Parathyroid adenoma (tissue), 2 donors: ENCODE data around the gene LMOD1.

Source experiments
- H2AFZ ChIP-seq: fragments of 300-600 bp; sonication (generic); one replicate; pipeline ENCODE4 v1.7.0; 2017; ENCODE audit warnings: antibody characterized with exemption, mild to moderate bottlenecking
- H3K27ac ChIP-seq: fragments of 300-600 bp; sonication (generic); one replicate; pipeline ENCODE4 v1.7.0; 2017
- H3K27me3 ChIP-seq: fragments of 300-600 bp; sonication (generic); one replicate; pipeline ENCODE4 v1.7.0; 2017; ENCODE audit warnings: low read length; ENCODE audit not compliant: control insufficient read depth, insufficient read depth
- H3K36me3 ChIP-seq: fragments of 300-600 bp; sonication (generic); one replicate; pipeline ENCODE4 v1.7.0; 2017; ENCODE audit warnings: low read length; ENCODE audit not compliant: control insufficient read depth, insufficient read depth
- H3K4me1 ChIP-seq: fragments of 300-600 bp; sonication (generic); one replicate; pipeline ENCODE4 v1.7.0; 2017; ENCODE audit warnings: control low read depth
- H3K4me2 ChIP-seq: fragments of 300-600 bp; sonication (generic); one replicate; pipeline ENCODE4 v1.7.0; 2017; ENCODE audit warnings: low read length
- H3K4me3 ChIP-seq: fragments of 300-600 bp; sonication (generic); one replicate; pipeline ENCODE4 v1.7.0; 2017; ENCODE audit warnings: low read depth, low read length
- H3K79me2 ChIP-seq: fragments of 300-600 bp; sonication (generic); one replicate; pipeline ENCODE4 v1.7.0; 2017; ENCODE audit warnings: control low read depth
- H3K9ac ChIP-seq: fragments of 300-600 bp; sonication (generic); one replicate; pipeline ENCODE4 v1.7.0; 2017; ENCODE audit warnings: mild to moderate bottlenecking
- H3K9me3 ChIP-seq: fragments of 300-600 bp; sonication (generic); one replicate; pipeline ENCODE4 v1.7.0; 2017; ENCODE audit warnings: low read length; ENCODE audit not compliant: control insufficient read depth
- CTCF ChIP-seq: fragments of 300-600 bp; sonication (generic); IDR thresholded peaks from one replicate; pipeline ENCODE4 v1.7.0; 2017; ENCODE audit warnings: antibody characterized with exemption, mild to moderate bottlenecking
- donor health status: primary hyperparathyroidism.

The LMOD1 gene

GRCh38 chr1:201898240-201898894 is 48.0 kb downstream of the LMOD1 start:
- no peaks in the 10 kb centered on the region for H3K9me3 ChIP-seq
- no peak overlapping the region for H2AFZ ChIP-seq
- H3K79me2 ChIP-seq: no peaks in the 10 kb centered on the region
- H3K27ac ChIP-seq: no peak overlapping the region
- H3K36me3 ChIP-seq: no peaks in the 10 kb centered on the region
- H3K4me2 ChIP-seq: no peak overlapping the region
- no peak overlapping the region for H3K9ac ChIP-seq
- H3K4me1 ChIP-seq: no peaks in the 10 kb centered on the region
- H3K4me3 ChIP-seq: no peak overlapping the region
- no peak for TF ChIP-seq CTCF
- H3K27me3 ChIP-seq: no peaks in the 10 kb centered on the region

- H3K27me3 ChIP-seq: no peaks in the 10 kb centered on the region
- H3K27ac ChIP-seq: no peak overlapping the region
- H3K9me3 ChIP-seq: no peaks in the 10 kb centered on the region
- TF ChIP-seq CTCF: no peak
- H3K4me3 ChIP-seq: no peak overlapping the region
- H3K79me2 ChIP-seq: no peaks in the 10 kb centered on the region
- H3K4me1 ChIP-seq: no peaks in the 10 kb centered on the region
- H3K9ac ChIP-seq: no peak overlapping the region
- no peak overlapping the region for H2AFZ ChIP-seq
- no peak overlapping the region for H3K4me2 ChIP-seq
- no peaks in the 10 kb centered on the region for H3K36me3 ChIP-seq
These were observed 49.4 kb downstream of the LMOD1 start for GRCh38 chr1:201896951-201897391.

GRCh38 chr1:201895913-201896807 is 50.2 kb downstream of the LMOD1 start:
- Histone ChIP-seq H3K4me2 (no peak overlapping the region), H3K27me3 (no peaks in the 10 kb centered on the region), H2AFZ (no peak overlapping the region), H3K9ac (no peak overlapping the region), H3K4me3 (no peak overlapping the region), H3K4me1 (no peaks in the 10 kb centered on the region), H3K9me3 (no peaks in the 10 kb centered on the region), H3K36me3 (no peaks in the 10 kb centered on the region), H3K27ac (no peak overlapping the region), H3K79me2 (no peaks in the 10 kb centered on the region)
- peak; percentile 89 for TF ChIP-seq CTCF

- TF ChIP-seq CTCF: no peak
- no peak overlapping the region for H3K4me2 ChIP-seq
- no peaks in the 10 kb centered on the region for H3K9me3 ChIP-seq
- no peak overlapping the region for H3K27ac ChIP-seq
- H2AFZ ChIP-seq: no peak overlapping the region
- H3K27me3 ChIP-seq: no peaks in the 10 kb centered on the region
- no peak overlapping the region for H3K9ac ChIP-seq
- no peaks in the 10 kb centered on the region for H3K4me1 ChIP-seq
- H3K36me3 ChIP-seq: no peaks in the 10 kb centered on the region
- H3K4me3 ChIP-seq: no peak overlapping the region
- no peaks in the 10 kb centered on the region for H3K79me2 ChIP-seq
These were observed 51.2 kb downstream of the LMOD1 start for GRCh38 chr1:201895120-201895665.
